Measurements from ENCODE around the gene ST3GAL5. TPM values are rescaled to one million over a fixed set of nuclear protein-coding genes. Genes with fewer than 3 reads are reported as not detected.

The ST3GAL5 gene
- total RNA-seq, 1 experiment from 2014 or later = 3.8 TPM

GRCh38 chr2:85787282-85787980 lies 101.4 kb downstream of the ST3GAL5 start:
- BruUV-seq (replicated peaks) = no TSS peak
- no peak overlapping the region for H3K4me3 Mint-ChIP-seq (ENCODE audit: low read depth, unreplicated experiment)
- intact Hi-C loops (cut with micrococcal nuclease; ENCODE audit: unreplicated experiment) = no loop called here
- no peak for DNase-seq
- no peaks in the 10 kb centered on the region for H3K36me3 Mint-ChIP-seq (ENCODE audit: insufficient read depth, unreplicated experiment)
- no peaks in the 10 kb centered on the region for H3K9me3 Mint-ChIP-seq (ENCODE audit: low read depth, unreplicated experiment)
- peaks cover 42% of the 10 kb centered on the region for H3K27me3 Mint-ChIP-seq (ENCODE audit: unreplicated experiment)
- H3K27ac Mint-ChIP-seq (ENCODE audit: unreplicated experiment) = no peak overlapping the region
- H3K4me1 Mint-ChIP-seq (ENCODE audit: low read depth, unreplicated experiment) = peaks cover 6% of the 10 kb centered on the region
- CTCF ChIA-PET = no interaction called here
- TF ChIP-seq, protein P1, sequence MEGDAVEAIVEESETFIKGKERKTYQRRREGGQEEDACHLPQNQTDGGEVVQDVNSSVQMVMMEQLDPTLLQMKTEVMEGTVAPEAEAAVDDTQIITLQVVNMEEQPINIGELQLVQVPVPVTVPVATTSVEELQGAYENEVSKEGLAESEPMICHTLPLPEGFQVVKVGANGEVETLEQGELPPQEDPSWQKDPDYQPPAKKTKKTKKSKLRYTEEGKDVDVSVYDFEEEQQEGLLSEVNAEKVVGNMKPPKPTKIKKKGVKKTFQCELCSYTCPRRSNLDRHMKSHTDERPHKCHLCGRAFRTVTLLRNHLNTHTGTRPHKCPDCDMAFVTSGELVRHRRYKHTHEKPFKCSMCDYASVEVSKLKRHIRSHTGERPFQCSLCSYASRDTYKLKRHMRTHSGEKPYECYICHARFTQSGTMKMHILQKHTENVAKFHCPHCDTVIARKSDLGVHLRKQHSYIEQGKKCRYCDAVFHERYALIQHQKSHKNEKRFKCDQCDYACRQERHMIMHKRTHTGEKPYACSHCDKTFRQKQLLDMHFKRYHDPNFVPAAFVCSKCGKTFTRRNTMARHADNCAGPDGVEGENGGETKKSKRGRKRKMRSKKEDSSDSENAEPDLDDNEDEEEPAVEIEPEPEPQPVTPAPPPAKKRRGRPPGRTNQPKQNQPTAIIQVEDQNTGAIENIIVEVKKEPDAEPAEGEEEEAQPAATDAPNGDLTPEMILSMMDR (IDR thresholded peaks at IDR 0.05; ENCODE audit: unreplicated experiment) = no peak

Other genes with a start within 250 kb of the ST3GAL5 start
- not detected in 2 replicates for gene SFTPB, start 220.8 kb downstream of the ST3GAL5 start, total RNA-seq (2022)
- gene GNLY, start 194.6 kb downstream of the ST3GAL5 start, total RNA-seq (2022) = not detected in 2 replicates
- gene ATOH8, start 135.0 kb downstream of the ST3GAL5 start, total RNA-seq (2022) = 0.19 and 0.47 TPM in 2 replicates
- 58.3 and 65.5 TPM in 2 replicates for gene POLR1A, start 216.9 kb upstream of the ST3GAL5 start, total RNA-seq (2022)
- 113 and 126 TPM in 2 replicates for gene PTCD3, start 217.2 kb upstream of the ST3GAL5 start, total RNA-seq (2022)